GM19043 (cell line): ENCODE measurements around the gene LINGO4.
A peak's percentile ranks its signal among the peaks of the same experiment; 100 is the strongest.
"Not testable (repeated sequence)": the region's sequence is repeated elsewhere in the genome, so short reads cannot be mapped to it uniquely, and the experiment has no call there.

Source experiments
- ATAC-seq: cut with Tn5 transposase; IDR thresholded peaks from one replicate; pipeline ENCODE4 v1.9.1; 2021; ENCODE audit warnings: low read depth; ENCODE audit not compliant: unreplicated experiment

Gene LINGO4

DNA sequence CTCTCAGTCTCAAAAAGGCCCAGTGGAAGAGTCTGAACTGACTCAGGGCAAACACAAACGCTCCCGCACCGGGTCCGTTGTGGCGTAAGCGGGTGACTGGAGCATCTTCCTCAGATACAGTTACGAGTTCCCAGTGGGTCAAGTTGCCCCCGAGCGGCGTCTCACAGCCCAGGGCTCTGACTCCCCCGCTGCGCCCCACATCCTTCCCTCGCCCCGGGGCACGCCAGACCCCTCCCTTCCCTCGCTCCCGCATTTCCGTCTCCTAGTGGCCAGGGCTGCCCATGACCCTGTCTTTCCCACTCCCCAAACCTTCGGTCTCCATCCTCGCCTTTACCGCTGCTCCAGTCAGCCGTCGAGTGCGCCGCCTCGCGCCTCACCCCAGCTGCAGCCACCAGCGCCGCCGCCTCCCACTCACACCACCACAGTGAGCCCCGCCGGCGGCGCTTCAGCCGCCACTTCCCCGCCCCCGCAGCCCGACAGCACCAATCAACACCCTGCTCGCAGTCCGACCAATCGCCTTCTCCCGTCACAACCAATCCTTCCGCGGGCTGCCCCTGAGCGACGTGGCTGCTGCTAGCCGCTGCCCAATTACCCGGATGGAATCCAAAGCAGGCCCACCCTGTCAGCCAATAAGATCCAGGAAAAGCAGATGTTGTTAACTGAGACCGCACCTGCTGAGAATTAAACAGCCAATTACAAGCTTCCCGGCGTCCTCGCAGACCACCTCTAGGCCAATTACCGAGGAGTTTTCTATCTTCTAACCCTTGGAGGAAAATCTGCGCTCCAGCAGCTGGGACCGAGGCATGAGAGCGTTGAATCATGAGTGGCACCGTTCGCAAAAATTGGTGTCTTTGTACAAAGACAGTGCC is 14.9 kb downstream of the LINGO4 start, which contains the start of gene TDRKH:
TSS of gene TDRKH (minus strand) at position 430 of the 869 bp plus-strand sequence. CDS start 7,478 bp downstream, outside the sequence.
- peak; percentile 98 for ATAC-seq

- ATAC-seq = no peak
Measured at GRCh38 chr1:151787689-151788088, 17.5 kb downstream of the LINGO4 start.

- no peak for ATAC-seq
Measured at GRCh38 chr1:151783796-151784195, 21.4 kb downstream of the LINGO4 start.

GRCh38 chr1:151782741-151783140 is 22.5 kb downstream of the LINGO4 start:
- no peak for ATAC-seq

- ATAC-seq = not testable (repeated sequence)
Measured at GRCh38 chr1:151782026-151782425, 23.2 kb downstream of the LINGO4 start.

DNA sequence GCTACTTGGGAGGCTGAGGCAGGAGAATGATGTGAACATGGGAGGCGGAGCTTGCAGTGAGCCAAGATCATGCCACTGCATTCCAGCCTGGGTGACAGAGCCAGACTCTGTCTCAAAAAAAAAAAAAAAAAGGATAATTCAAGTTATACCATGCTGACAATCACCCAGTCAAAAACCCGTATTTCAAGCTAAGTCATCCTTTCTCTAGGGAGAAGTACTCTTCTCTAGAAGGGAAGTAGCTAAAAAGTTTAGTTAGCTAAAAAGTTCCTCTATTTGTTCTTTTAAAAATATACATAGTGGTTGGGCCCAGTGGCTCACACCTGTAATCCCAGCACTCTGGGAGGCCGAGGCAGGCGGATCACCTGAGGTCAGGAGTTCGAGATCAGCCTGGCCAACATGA is 24.5 kb downstream of the LINGO4 start:
- ATAC-seq = not testable (repeated sequence)

GRCh38 chr1:151779852-151780251 is 25.4 kb downstream of the LINGO4 start:
- no peak for ATAC-seq

- ATAC-seq = no peak
Measured at GRCh38 chr1:151777317-151777716, 27.9 kb downstream of the LINGO4 start.

- ATAC-seq = no peak
Measured at GRCh38 chr1:151776665-151777062, 28.6 kb downstream of the LINGO4 start.

GRCh38 chr1:151775894-151776664 is 29.1 kb downstream of the LINGO4 start:
- ATAC-seq = no peak

DNA sequence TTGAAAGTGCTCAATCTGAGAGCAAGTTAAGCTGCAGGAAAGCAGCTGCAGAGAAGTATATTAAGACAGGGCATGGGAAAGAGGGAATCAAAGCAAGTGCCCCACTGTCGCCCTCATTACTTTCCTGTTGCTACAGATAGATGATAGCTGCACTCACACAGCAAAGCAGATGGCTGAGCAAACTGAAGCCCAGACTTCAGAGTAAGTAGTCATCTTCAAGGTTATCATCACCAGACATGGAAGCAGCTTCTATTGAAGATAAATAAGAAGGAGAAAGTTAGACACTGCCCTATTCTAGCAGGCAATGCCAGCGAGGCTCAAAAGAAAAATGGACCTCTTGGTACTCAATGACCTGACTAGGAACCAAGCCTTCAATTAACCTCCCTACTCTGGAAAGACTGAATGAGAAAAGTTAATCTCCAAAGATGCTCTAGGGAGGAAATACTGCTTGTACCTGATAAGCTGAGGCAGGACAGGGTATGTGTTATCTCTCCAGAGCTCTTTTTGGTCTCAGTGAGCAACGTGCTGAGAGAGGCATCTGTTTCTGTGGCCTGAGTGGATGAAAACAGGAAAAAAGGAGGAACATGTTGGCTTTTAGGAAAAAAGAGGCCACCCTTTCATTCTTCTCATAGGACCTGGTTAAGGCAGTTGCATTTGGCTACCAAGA is 30.8 kb downstream of the LINGO4 start:
- no peak for ATAC-seq

DNA sequence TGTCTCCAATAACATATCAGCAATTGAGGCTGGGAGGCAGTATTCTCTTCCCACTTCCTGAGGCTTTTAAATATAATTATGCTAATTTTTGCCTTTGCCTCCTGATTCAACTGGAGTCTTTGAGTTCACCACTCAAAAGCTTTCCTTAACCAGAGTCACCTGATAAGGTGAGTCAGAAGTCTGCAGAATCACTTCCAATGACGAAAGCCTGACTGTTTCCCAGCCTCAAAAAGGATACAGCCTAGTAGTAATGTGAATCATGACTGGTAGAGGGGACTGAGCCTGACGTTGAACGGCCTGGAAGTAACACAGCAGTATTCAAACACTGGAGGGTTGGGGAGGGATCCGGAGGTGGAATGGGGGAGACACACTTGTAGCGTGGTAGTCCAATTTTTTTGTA is 31.5 kb downstream of the LINGO4 start:
- ATAC-seq = no peak

GRCh38 chr1:151769270-151769669 is 35.9 kb downstream of the LINGO4 start:
- ATAC-seq = not testable (repeated sequence)

- not testable (repeated sequence) for ATAC-seq
Measured at GRCh38 chr1:151768351-151769066, 36.7 kb downstream of the LINGO4 start.

GRCh38 chr1:151763990-151764389 is 41.2 kb downstream of the LINGO4 start:
- ATAC-seq = no peak

DNA sequence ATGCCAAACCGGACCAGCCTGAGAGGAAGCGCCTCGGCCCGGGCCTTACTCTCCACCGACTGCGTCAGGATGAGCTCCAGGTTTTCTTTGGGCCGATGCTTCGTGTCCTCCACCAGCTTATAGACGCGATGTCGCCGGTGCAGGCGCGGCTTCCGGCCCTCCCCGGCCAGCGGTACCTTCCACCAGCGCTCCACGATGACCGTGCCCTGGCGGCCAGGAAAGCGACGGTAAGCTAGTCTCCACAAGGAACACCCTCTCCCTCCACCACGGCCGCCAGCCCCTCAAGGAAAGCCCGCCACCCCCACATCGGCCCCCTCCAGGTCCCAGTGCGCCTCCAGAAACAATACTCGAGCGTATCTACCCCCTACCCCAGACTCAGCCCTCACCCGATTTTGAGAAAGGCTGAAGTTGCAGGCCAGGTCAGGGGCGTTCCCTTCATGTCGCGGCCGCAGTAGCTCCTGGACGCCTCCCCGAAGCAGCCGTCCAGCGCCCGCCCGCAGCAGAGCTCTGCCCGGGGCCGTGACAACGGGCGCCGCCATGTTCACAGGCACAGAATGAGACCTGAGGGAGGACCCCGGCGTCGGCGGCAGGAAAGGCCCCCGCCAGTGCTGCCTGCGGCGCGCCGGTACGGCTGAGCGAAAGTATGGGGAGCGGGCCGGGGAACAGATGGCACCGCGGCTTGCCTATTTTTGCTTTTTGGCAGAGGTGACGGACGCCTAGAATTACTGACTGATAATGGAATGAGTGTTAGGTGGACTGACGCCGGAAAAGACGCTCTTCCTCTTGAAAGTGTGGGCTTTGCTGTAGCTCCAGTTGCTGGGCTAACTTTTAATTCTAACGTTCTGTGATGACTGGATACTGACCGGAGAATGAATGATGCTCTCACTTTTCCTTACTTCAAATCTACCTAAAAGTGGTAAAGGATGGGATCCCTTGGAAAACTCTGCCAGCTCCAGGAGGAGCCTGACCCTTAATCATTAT is 42.0 kb downstream of the LINGO4 start, which contains the start of gene MRPL9:
TSS of gene MRPL9 (minus strand) at position 556 of the 981 bp plus-strand sequence. CDS start at position 539, 17 bp downstream.
- ATAC-seq = peak; percentile 91

- no peak for ATAC-seq
Measured at GRCh38 chr1:151760597-151761385, 44.4 kb downstream of the LINGO4 start.

GRCh38 chr1:151759241-151759640 is 46.0 kb downstream of the LINGO4 start:
- ATAC-seq = no peak
